Measurements from ENCODE around the gene MORN1.

DNA sequence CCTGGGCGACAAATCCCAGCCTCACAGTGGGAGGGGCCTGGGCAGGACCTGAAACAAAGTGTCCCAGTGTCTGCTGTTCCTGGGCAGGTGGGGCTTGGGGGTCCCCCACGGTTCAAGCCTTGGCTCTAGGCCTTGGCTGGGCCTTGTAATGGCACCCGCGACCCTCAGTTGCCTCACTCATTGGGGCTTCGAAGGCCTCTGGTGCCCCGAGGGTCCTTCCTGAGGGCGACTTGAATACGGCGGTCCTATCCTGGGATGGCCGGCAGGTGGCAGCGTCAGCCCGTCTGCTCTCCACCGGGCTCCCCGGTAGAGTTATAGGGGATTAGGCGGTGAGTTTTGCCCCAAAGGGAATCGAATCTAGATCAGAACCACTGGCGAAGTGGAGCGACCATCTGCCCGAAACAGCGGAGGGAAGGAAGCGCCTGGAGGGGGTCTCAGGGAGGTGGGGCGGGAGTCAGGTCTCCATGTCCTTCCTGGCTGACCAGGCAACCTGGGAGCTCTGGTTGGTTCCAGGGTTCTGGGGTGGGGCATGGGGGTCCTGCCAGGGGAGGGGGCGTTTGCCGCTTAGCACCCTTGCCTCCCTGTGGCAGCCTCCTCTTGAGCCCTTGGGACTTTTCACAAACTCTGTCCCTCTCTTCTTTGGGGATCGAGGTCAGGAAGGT, 23.1 kb upstream of the MORN1 start:
- TF ChIP-seq, protein P1, sequence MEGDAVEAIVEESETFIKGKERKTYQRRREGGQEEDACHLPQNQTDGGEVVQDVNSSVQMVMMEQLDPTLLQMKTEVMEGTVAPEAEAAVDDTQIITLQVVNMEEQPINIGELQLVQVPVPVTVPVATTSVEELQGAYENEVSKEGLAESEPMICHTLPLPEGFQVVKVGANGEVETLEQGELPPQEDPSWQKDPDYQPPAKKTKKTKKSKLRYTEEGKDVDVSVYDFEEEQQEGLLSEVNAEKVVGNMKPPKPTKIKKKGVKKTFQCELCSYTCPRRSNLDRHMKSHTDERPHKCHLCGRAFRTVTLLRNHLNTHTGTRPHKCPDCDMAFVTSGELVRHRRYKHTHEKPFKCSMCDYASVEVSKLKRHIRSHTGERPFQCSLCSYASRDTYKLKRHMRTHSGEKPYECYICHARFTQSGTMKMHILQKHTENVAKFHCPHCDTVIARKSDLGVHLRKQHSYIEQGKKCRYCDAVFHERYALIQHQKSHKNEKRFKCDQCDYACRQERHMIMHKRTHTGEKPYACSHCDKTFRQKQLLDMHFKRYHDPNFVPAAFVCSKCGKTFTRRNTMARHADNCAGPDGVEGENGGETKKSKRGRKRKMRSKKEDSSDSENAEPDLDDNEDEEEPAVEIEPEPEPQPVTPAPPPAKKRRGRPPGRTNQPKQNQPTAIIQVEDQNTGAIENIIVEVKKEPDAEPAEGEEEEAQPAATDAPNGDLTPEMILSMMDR (IDR thresholded peaks at IDR 0.05; ENCODE audit: poor library complexity, severe bottlenecking): peak; percentile 95
- TF ChIP-seq POLR2AphosphoS5 (IDR thresholded peaks at IDR 0.05) (no peak), RAD21 (conservative IDR thresholded peaks at IDR 0.05) (peak; percentile 98), REST (IDR thresholded peaks at IDR 0.05; ENCODE audit: borderline replicate concordance) (no peak), EP300 (conservative IDR thresholded peaks at IDR 0.05; ENCODE audit: poor library complexity, severe bottlenecking) (no peak), SMC3 (conservative IDR thresholded peaks at IDR 0.05; ENCODE audit: poor library complexity) (peak; percentile 98), TAF1 (IDR thresholded peaks at IDR 0.05; ENCODE audit: low read depth) (no peak), EZH2 (IDR thresholded peaks at IDR 0.05; ENCODE audit: borderline replicate concordance, insufficient read depth, low read length, poor library complexity, severe bottlenecking) (no peak)

Data from neural cell (in vitro differentiated cells).